ENCODE measurements around the gene KLHDC8A.

The KLHDC8A gene

DNA sequence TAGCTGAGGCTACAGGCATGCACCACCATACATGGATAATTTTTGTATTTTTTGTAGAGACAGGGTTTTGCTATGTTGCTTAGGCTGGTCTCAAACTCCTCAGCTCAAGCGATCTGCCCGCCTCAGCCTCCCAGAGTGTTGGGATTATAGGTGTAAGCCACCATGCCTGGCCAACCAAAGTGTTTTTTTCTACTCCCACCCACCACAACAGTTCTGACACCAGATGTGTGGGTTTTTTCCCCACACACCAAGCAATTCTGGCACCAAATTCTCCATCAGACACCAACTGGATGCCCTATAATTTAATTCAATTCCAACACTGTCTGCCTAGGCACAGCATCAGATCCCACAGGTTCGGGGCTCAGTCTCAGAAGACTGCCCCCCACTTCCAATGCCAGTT lies 20.6 kb upstream of the KLHDC8A start:
- Histone ChIP-seq H3K4me3 (ENCODE audit: low read depth, low read length) (no peak overlapping the region), H3K9me3 (no peaks in the 10 kb centered on the region), H3K27me3 (no peaks in the 10 kb centered on the region), H3K36me3 (no peaks in the 10 kb centered on the region), H3K4me1 (no peaks in the 10 kb centered on the region)
- TF ChIP-seq, protein P1, sequence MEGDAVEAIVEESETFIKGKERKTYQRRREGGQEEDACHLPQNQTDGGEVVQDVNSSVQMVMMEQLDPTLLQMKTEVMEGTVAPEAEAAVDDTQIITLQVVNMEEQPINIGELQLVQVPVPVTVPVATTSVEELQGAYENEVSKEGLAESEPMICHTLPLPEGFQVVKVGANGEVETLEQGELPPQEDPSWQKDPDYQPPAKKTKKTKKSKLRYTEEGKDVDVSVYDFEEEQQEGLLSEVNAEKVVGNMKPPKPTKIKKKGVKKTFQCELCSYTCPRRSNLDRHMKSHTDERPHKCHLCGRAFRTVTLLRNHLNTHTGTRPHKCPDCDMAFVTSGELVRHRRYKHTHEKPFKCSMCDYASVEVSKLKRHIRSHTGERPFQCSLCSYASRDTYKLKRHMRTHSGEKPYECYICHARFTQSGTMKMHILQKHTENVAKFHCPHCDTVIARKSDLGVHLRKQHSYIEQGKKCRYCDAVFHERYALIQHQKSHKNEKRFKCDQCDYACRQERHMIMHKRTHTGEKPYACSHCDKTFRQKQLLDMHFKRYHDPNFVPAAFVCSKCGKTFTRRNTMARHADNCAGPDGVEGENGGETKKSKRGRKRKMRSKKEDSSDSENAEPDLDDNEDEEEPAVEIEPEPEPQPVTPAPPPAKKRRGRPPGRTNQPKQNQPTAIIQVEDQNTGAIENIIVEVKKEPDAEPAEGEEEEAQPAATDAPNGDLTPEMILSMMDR (IDR thresholded peaks at IDR 0.05; ENCODE audit: low read depth, low read length) = no peak
- no peak for DNase-seq

DNA sequence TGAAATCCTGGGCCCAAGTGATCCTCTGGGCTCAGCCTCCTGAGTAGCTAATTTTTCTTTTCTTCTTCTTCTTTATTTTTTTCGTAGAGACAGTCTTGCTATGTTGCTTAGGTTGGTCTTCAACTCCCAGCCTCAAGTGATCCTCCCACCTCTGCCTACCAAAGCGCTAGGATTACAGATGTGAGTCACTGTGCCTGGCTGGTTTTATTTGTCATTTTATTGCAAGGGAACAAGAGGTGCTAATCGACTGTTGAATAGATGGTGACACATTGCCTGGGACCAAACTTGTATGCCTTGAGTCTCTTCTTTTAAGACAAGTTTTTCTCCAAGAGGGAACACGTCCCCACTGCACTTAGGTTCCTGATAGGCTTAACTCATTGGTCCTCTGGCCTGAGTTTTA lies 20.0 kb upstream of the KLHDC8A start:
- DNase-seq = no peak
- Histone ChIP-seq H3K4me1 (no peaks in the 10 kb centered on the region), H3K27me3 (no peaks in the 10 kb centered on the region), H3K4me3 (ENCODE audit: low read depth, low read length) (no peak overlapping the region), H3K9me3 (no peaks in the 10 kb centered on the region), H3K36me3 (no peaks in the 10 kb centered on the region)
- TF ChIP-seq, protein P1 (IDR thresholded peaks at IDR 0.05; ENCODE audit: low read depth, low read length) = no peak

DNA sequence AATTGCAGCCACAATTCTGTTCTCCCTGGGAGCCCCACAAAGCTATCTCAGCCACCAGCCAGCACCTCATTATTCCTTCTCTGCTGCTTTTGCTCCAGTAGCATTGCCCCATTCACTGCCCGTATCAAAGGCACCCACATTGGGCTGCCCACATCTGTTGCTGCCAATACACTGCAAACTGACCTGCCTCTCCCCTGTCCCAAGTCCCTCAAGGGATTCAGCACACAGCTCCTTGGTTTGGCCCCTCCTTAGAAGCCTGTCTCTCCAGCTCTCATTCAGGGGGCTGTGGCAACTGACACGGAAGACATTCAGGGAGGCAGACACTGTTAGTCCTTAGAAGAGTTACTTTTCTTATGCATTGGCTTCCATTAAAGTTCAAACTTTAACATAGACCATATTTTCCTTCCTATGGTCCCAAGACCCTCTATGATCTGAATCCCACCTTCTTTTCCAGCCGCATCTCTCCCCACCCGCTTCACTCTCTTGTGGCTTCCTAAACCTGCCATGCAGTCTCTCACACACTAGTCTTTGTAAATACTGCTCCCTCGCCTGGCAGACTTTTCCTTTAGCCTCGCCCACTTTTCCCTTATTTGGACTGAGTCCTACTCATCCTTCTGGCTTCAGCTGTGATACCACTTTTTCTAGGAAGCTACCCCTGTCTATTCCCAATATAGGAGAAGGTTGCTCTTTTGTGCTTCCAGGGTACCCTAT lies 19.3 kb upstream of the KLHDC8A start:
- H3K4me3 ChIP-seq (ENCODE audit: low read depth, low read length) = peak overlapping the region; percentile 33
- no peaks in the 10 kb centered on the region for H3K36me3 ChIP-seq
- no peaks in the 10 kb centered on the region for H3K27me3 ChIP-seq
- DNase-seq = peak; percentile 52
- no peaks in the 10 kb centered on the region for H3K9me3 ChIP-seq
- no peaks in the 10 kb centered on the region for H3K4me1 ChIP-seq
- TF ChIP-seq, protein P1 (IDR thresholded peaks at IDR 0.05; ENCODE audit: low read depth, low read length) = peak; percentile 24

DNA sequence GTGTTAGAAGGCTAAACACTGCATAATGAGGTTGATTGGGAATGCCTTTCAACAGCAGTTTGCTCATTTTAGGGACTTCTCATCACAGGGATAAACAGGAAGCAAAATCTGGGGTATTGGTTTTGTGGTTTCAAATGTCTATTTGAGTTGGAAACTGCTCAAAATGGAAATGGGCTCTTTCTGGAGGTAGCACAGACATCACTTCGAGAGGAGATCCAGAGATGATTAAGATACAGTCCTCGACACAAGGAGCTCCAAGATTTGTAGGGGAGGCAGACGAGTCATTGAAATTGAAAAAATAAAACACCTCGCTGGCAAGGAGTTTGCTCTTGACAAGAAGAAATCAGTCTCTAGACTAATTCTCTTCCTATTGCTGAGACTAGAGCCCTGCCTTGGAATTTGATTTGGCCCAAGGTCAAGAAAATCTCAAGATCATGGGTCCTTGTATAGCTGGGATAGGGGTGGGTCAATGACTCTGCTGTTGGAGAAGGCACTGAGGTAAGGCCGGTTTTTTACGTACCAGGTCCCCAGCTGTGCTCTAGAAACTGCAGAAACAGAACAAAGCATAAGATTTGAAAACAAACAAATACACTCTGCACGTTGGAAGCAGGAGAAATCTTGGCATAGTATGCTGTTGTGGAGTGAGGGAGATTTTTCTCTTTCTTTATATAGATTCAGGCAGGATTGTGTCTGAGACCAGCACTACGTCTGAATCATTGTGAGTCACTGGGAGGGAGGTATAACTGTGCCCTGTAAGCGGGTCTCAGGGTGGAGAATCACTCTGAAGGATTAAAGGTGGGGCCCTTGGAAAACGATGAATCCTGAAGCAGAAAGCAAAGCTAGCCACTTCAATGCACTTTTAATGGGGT lies 17.7 kb upstream of the KLHDC8A start:
- TF ChIP-seq, protein P1 (IDR thresholded peaks at IDR 0.05; ENCODE audit: low read depth, low read length) = no peak
- Histone ChIP-seq H3K9me3 (no peaks in the 10 kb centered on the region), H3K36me3 (no peaks in the 10 kb centered on the region), H3K4me3 (ENCODE audit: low read depth, low read length) (no peak overlapping the region), H3K4me1 (no peaks in the 10 kb centered on the region), H3K27me3 (no peaks in the 10 kb centered on the region)
- no peak for DNase-seq

DNA sequence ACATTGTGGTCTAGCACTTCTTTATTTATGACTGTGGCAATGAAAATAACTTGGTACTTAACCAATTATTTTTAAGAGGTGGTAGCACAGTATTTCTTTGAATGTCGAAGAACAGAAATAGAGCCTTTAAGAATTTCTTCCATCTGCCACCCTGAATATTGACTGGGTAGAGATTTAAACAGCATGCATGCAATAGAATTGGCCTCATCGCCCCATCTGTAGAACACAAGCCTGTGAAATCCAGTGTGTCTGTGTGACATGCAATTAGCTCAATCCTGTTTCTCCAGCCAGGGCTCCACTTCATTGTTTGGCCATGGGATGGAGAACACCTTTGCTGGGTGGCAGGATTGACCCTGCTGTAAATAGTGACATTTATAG lies 17.1 kb upstream of the KLHDC8A start:
- TF ChIP-seq, protein P1 (IDR thresholded peaks at IDR 0.05; ENCODE audit: low read depth, low read length) = no peak
- no peaks in the 10 kb centered on the region for H3K27me3 ChIP-seq
- H3K9me3 ChIP-seq = no peaks in the 10 kb centered on the region
- DNase-seq = no peak
- no peak overlapping the region for H3K4me3 ChIP-seq (ENCODE audit: low read depth, low read length)
- H3K36me3 ChIP-seq = no peaks in the 10 kb centered on the region
- H3K4me1 ChIP-seq = no peaks in the 10 kb centered on the region
